IPS-NIHi7 (cell line): ENCODE data around the gene SMAD6.
"Not testable (repeated sequence)": the region's sequence is repeated elsewhere in the genome, so short reads cannot be mapped to it uniquely, and the experiment has no call there.

Experiments used
- DNase-seq: peaks from one replicate; pipeline ENCODE4 v3.0.0; 2012; ENCODE audit warnings: mixed read lengths; ENCODE audit errors: extremely low spot score

SMAD6 gene

GRCh38 chr15:66824424-66824823, 122.4 kb downstream of the SMAD6 start:
- no peak for DNase-seq

- no peak for DNase-seq
Measured at GRCh38 chr15:66825139-66825538, 123.1 kb downstream of the SMAD6 start.

GRCh38 chr15:66825731-66826130, 123.7 kb downstream of the SMAD6 start:
- DNase-seq = no peak

GRCh38 chr15:66826507-66826906, 124.5 kb downstream of the SMAD6 start:
- no peak for DNase-seq

- peak; percentile 53 for DNase-seq
Measured at GRCh38 chr15:66827039-66827697, 125.1 kb downstream of the SMAD6 start.

- DNase-seq = no peak
Measured at GRCh38 chr15:66827698-66828055, 125.6 kb downstream of the SMAD6 start.

- not testable (repeated sequence) for DNase-seq
Measured at GRCh38 chr15:66828817-66829541, 126.9 kb downstream of the SMAD6 start.

GRCh38 chr15:66829551-66830121, 127.6 kb downstream of the SMAD6 start:
- no peak for DNase-seq

GRCh38 chr15:66830358-66830757, 128.3 kb downstream of the SMAD6 start:
- DNase-seq = no peak

- DNase-seq = no peak
Measured at GRCh38 chr15:66830823-66831222, 128.8 kb downstream of the SMAD6 start.

GRCh38 chr15:66831289-66831688, 129.3 kb downstream of the SMAD6 start:
- no peak for DNase-seq

- no peak for DNase-seq
Measured at GRCh38 chr15:66831801-66832390, 129.9 kb downstream of the SMAD6 start.
